Measurements from ENCODE around the gene FFAR2. TPM values are rescaled to one million over a fixed set of nuclear protein-coding genes. Genes with fewer than 3 reads are reported as not detected.
A peak's percentile ranks its signal among the peaks of the same experiment; 100 is the strongest.
"Not testable (repeated sequence)": the region's sequence is repeated elsewhere in the genome, so short reads cannot be mapped to it uniquely, and the experiment has no call there.

Gene FFAR2
- total RNA-seq = 1.8 TPM

- ATAC-seq = no peak
Observed at GRCh38 chr19:35447606-35448469, at the start of gene FFAR2. TSS of gene FFAR2 (plus strand) at chr19:35448257. CDS start at chr19:35449715, 1,458 bp downstream.

DNA sequence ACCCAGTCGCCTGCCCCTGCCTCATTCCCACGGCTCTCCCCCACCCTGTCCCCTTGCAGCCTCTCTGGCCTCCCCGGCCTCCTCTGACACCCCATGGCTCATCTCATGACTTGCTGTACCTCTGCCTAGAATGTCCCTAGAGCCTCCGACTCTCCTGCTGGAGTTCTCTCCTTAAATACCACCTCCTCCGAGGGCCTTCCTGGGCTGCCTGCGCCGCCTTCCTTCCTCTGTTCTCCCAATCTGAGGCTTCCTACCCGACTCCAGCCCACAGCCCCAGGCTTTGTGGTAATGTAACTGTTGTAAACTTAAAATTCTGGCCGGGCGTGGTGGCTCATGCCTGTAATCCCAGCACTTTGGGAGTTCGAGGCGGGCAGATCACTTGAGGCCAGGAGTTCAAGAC, 49.5 kb upstream of the FFAR2 start:
- no peak for ATAC-seq

DNA sequence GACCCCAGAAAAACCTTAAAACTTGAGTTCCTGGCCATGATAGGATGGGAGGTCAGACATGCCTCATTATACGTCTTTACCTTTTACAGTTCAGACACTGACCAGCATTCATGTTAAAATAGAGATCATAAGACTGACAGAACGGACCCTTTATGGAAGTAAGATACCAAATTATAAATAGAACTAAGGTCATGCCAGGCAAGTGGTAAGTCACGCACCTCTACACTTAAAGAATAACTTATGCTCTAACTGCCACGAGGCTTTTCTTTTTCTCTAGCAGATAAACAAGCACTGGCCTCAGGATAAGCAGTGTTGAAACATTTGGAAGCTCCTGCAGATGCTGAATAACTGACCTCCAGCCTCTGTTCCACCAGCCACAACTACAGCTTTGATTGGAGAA, 48.8 kb upstream of the FFAR2 start:
- ATAC-seq = no peak

DNA sequence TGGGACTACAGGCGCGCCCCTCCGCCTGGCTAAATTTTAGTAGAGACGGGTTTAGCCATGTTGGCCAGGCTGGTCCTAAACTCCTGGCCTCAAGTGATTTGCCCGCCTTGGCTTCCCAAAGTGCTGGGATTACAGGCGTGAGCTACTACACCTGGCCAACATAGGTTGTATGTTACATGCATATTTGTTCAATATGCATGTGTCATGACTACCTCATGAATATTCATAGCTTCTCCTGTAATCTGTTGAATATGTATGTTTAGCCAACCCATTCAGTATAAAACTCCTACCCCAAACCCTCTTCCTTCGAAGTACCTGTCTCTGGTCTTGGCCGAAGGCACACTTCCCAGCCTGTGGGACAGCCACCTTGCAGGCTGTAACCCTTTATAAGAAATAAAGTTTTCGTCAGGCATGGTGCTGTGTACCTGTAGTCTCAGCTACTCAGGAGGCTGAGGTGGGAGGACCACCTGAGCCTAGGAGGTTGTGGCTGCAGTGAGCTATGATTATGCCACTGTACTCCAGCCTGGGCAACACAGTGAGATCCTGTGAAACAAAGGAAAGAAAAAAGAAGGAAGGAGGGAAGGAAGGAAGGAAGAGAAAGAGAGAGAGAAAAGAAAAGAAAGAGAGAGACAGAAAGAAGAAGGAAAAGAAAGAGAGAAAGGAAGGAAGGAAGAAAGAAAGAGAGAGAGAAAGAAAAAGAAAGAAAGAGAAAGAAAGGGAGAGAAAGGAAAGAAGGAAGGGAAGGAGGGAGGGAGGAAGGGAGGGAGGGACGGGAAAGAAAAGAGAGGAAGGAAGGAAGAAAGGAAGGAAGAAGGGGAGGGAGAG, 47.9 kb upstream of the FFAR2 start:
- no peak for ATAC-seq

GRCh38 chr19:35400773-35401100, 47.3 kb upstream of the FFAR2 start:
- ATAC-seq = no peak

GRCh38 chr19:35401416-35401815, 46.6 kb upstream of the FFAR2 start:
- ATAC-seq = not testable (repeated sequence)

GRCh38 chr19:35403116-35403760, 44.8 kb upstream of the FFAR2 start:
- ATAC-seq = no peak

GRCh38 chr19:35404879-35405622, 43.0 kb upstream of the FFAR2 start:
- ATAC-seq = peak; percentile 86

DNA sequence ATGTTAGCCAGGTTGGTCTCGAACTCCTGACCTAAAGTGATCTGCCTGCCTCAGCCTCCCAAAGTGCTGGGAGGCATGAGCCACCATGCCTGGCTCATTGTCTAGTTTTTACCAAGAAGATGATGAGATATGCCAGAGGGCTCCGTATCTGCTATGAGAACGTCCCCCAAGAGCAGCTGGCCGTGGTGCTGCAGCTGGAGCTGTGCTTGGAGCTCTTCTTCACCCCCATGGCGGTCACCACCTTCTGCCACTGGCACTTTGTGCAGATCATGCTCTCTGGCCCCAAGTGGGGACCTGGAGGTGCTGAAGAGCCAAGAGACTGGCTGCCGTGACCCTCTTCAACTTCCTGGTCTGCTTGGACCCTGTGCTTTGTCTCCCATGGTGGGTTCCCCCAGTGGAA, 40.4 kb upstream of the FFAR2 start:
- no peak for ATAC-seq

DNA sequence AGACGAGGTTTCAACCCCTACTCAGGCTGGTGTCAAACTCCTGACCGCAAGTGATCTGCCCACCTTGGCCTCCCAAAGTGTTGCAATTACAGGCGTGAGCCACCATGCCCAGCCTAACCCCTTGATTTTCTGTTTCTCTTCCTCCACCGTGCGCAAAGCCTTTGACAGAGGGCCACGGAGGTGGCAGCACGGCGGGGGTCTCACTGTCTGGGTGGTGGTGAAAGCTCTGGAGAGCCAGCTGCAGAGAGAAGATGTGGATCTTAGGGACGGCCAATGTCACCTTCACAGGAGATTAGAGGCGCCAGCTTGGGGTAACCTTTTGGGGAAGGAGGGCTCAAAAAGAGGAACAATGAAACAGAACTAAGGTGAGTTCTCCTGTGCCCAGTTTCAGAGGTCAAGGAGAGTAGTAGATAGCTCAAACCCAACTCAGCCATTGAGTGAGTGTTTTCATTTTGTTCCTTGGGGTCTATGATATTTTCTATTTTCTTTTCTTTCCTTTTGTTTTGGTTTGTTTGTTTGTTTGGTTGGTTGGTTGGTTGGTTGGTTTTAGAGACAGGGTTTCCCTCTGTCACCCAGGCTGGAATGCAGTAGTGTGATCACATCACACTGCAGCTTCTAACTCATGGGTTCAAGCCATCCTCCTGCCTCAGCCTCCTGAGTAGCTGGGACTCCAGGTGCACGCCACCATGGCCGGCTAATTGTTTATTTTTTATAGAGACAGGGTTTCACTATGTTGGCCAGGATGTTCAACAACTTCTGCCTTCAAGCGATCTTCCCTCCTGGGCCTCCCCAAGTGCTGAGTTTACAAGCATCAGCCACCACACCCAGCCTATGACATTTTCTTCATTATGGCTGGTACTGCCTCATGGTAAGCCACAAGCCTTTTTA, 39.5 kb upstream of the FFAR2 start:
- ATAC-seq = no peak

- ATAC-seq = no peak
Observed at GRCh38 chr19:35409191-35409590, 38.9 kb upstream of the FFAR2 start.

DNA sequence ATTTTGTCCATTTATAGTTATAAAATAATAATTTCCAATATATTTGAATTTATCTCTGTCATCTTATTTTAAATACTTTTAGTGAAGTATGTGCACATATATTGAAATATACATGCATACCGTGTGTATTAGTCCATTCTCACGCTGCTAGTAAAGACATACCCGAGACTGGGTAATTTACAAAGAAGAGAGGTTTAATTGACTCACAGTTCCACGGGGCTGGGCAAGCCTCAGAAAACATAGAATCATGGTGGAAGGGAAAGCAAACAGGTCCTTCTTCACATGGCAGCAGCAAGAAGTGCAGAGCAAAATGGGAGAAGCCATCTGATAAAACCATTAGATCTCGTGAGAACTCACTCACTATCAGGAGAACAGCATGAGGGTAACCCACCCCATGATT, 37.6 kb upstream of the FFAR2 start:
- no peak for ATAC-seq

- ATAC-seq = no peak
Observed at GRCh38 chr19:35414442-35414841, 33.6 kb upstream of the FFAR2 start.

- ATAC-seq = no peak
Observed at GRCh38 chr19:35416331-35416730, 31.7 kb upstream of the FFAR2 start.

DNA sequence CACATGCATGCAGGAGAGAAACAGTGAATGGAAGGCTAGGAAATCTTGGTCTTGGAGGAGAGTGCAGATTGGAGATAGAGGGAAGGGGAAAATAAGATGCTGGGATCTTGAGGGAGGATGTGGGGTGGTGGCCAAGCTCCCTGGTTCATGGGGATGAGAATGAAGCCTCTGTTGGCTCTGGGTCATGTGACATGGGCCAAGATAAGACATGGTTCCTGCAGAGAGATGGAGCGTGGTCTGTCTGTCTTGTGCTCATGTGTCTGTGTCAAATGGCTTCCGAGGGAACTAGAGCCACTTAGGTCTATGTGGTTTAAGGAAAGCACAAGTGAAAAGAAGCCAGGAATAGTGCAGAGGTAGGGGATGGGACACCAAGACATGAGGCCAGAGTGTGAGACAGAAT, 30.8 kb upstream of the FFAR2 start:
- ATAC-seq = no peak

DNA sequence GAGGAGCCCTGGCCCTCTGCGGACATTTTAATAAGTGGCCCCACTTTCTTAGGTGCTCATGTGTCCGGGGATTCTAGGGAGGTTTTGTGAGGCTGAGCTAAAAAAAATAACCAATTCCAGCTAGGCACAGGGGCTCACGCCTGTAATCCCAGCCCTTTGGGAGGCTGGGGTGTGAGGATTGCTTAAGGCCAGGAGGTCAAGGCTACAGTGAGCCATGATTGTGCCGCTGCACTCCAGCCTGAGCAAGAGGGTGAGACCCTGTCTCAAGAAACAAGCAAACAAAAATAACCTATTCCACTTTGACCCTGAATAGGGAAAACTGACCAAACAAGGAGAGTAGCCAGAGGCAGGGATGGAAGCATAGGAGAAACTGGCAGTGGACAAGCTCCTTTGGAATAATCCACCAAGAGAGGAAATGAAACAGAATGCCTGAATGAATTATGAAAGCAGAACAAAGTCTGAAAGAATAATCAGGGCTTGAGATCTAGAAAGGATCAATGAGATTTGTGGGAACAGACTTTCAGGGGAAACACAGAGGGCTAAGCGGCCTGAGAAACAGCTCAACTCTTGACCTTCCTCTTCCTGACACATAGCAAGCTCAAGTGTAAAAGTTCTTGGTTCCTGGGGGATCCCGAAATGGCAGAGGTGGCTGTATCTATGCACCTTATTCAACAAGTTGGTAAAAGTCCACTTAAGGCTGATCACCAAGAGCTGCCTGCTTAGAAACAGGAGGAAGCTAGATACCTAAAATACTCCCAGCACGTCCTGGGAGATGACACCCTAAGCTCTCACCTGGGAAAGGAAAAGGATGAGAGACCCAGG, 30.1 kb upstream of the FFAR2 start:
- no peak for ATAC-seq

- ATAC-seq = no peak
Observed at GRCh38 chr19:35419046-35419445, 29.0 kb upstream of the FFAR2 start.

DNA sequence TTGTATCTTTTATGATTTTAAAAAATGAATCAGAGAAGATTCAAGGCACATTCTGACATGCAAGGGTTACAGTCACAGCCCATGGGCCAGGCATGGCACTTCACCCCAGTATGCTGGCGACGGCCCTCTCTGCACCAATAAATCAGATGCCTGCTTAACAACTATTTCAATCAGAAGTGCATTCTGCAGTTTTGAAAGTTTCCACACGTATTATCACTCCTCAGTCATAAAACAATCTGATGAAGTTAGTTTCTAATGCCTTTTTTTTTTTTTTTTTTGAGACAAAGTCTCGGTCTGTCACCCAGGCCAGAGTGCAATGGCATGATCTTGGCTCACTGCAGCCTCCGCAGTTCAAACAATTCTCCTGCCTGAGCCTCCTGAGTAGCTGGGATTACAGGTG, 28.3 kb upstream of the FFAR2 start:
- no peak for ATAC-seq

DNA sequence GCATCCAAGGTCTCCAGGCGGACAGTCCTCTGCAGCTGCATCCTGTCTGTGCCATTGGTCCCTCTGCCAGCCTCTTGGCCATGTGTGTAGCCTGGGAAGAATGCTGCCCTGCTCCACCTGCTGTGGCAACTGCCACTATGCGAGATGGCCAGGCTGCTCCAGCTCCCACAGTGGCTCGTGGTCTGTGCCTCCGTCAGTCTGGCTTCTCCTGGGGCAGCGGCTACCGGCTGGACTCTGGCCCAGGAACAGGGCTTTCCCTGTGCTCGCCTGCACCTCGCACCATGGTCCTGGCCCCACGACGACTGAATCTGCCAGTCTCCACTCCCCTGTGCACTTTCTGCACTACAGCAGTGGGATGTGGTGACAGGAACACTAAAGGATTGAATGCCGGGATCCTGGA, 26.7 kb upstream of the FFAR2 start:
- ATAC-seq = peak; percentile 3

GRCh38 chr19:35423406-35423805, 24.7 kb upstream of the FFAR2 start:
- not testable (repeated sequence) for ATAC-seq

DNA sequence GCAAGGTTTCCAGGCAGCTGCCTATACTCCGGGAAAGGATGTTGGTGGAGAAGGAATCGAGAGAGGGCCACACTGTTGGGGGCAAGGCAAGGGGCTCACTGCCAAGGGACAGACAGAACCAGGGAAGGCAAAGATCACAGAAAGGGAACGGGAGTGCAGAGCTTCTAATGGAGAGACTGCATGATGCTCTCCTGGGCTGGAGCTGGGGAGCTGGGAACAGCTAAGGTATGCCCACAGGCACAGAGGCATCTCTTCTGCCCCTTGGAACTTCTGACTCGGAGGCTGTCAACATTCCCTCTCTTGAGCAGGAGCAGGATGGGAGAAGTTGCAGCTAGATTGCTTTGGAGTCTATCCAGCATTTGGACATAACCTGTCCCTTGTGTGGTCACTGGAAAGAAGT, 22.4 kb upstream of the FFAR2 start:
- ATAC-seq = no peak

Data from esophagus mucosa (tissue), 1 donor.